Measurements from ENCODE around the gene KCNK3.

The KCNK3 gene

DNA sequence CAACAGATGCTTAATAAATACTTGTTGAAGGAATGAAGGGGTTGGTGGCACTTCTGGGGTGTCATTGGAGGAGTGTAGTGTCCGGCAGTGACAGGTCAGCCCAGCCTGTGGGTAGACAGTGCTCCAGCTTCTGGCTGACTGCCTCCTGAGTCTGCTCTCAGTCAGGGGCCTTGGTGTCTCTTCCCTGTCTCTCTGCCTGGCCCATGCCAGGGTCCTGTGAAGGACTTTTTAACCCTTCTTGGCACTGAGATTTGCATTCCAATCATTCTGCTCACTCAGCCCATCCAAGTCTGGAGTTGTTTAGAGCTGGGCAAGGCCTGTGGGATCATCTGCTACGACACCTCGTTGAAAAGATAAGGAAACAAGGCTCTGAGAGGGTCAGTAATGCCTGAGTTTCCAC, 1.4 kb upstream of the KCNK3 start:
- no peak for DNase-seq (ENCODE audit: low spot score)

DNA sequence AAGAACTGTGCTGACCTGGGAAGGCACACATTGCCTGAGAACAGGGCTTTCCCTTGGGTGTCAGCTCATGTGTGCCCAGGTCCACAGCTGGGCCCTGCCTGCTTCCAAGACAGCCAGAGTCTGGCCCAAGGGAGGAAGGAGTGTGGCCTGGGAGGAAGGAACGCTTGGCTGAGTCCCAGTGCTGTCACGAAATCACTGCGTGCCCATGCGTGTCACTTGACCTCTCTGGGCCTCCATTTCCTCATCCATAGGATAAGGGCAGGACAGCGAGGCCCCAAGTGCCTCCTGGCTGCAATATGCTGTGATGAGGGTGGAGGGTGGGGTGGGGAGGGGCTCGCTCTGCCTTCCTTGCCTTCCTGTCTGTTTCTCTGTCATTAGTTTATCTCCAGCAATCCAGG, 642 bp upstream of the KCNK3 start:
- no peak for DNase-seq (ENCODE audit: low spot score)

DNA sequence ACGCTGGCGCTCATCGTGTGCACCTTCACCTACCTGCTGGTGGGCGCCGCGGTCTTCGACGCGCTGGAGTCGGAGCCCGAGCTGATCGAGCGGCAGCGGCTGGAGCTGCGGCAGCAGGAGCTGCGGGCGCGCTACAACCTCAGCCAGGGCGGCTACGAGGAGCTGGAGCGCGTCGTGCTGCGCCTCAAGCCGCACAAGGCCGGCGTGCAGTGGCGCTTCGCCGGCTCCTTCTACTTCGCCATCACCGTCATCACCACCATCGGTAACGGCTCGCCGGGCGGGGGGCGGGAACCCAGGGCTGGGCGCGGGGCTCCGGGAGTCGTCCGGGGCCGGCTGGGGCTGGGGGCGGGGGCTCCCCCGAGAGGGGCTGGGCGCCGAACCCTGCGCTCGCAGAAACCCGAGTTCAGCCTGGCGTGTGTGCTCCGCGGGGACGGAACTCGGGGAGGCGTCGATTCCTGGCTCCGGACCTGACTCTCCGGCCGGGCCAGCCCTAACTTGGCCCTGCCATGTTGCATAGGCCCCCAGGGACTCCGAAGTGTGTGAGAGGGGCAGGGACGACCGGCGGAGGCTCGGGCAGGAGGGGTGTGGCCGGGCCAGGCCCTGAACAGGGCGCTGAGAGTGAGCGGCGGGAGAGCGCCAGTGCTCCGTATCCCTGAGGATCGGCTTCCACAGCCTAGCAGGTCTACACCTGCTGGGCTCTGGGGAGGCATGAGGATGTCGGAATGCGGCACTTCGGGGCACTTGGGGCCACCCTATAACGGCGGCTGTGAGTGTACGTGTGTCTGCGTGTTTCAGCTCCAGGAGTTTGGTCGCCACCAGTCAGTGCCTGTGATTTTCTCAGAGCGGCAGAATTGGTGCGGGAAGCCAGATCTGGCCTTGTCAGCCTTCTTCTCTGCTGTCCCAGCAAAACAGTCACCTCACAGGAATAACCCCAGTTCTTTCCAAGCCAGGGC, 651 bp downstream of the KCNK3 start:
- DNase-seq (ENCODE audit: low spot score), result no peak

DNA sequence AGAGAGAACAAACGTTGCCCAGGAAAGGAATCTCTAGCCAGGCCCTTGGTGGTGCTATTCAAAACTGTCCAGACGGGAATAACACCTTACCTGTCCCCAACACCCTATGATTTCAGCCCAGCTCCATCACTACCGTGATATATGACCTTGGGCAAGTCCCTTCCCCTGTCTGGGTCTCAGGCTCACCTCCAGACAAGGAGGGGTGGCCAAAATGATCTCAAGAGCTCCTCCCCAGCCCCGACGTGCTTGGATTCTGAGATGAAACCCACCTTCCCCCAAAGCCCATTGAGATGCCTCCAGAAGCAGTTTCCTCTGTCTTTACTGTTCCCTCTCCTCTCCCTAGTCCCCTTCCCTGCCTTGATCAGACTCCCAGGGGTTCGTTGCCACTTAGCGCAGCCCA, 1.5 kb downstream of the KCNK3 start:
- no peak for DNase-seq (ENCODE audit: low spot score)

DNA sequence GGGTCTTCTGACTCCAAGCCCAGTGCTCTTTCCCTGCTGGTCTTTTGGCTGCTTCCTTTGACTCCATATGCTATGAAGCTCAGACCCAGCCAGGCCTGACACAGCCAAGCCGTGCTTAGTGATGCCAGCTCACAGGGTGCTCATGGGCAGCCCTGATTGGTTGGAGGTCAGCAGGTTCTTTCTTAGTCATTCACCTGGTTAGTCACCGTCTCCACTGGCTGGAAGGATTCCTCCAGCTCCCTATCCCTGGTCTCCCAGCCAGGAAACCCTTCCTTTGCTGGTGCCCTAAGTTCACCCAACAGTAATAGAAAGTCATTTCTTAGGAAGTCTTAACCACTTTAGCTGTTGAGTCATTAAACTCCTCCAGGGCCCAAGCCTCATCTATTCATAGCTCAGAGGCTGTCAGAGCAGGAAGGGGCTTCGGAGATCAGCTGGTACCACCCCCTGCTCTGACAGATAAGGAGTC, 3.9 kb downstream of the KCNK3 start:
- peak; percentile 17 for DNase-seq (ENCODE audit: low spot score)

DNA sequence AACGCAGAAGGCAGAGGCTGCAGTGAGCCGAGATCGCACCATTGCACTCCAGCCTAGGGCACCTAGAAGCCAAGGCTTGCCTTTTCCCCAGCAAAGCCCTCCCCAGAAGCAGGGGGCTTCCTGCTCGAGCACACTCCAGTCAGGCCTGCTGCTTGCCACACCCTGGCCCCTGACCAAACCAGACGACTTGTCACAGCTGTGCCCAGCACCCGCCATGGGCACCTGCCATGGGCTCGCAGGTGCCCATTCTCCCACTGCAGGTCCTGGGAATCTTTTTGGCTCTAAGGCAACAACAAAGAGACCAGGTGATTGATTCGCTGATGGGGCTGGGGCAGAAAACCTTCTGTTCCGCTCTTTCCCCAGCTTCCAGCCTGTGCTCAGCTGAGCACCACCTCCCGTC, 4.9 kb downstream of the KCNK3 start:
- DNase-seq (ENCODE audit: low spot score), result no peak

DNA sequence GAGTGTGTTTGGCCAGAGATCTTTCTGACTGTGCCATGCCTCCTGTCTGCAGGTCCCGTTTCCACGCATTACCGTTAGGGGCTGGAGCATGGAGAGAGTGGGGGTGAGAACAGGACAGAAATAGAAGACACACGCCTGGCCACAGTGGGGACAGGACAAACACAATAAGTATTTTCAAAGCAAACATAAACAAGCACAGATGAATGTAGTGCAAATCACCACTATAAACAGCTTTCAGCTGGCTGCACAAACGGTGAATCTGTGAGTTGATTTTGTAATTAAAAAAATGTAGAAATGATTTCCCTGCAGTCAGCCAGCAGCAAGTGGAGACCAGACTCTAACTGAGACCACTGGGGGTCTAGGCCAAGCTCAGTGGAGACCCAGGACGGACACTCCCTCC, 6.8 kb downstream of the KCNK3 start:
- DNase-seq (ENCODE audit: low spot score), result no peak

DNA sequence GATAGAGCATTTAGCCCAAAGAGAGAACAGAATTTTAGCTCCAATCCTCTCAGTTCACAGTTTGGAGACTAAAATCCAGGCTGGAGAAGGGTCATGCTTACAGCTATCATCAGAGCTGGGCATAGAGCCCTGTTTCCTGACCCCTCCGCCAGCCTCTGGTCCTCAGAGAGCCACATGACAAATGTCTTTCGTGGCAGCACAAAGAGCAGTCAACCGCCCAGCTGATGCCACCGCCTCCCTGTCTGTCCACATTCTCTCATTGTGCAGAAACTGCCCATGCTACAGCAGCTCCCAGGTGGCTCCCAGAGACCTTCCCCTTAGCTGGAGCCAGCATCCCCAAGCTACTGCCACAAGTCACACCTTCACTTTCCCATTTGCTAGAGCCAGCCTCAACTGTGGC, 7.6 kb downstream of the KCNK3 start:
- no peak for DNase-seq (ENCODE audit: low spot score)

DNA sequence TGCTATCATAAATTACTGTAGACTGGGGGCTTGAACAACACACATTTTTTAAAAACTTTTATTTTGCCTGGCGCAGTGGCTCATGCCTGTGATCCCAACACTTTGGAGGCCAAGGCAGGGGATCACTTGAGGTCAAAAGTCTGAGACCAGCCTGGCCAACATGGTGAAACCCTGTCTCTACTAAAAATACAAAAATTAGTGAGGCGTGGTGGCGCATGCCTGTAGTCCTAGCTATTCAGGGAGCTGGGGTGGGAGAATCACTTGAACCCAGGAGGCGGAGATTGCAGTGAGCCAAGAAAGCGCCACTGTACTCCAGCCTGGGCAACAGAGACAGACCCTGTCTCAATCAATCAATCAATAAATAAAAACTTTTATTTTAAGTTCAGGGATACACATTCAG, 9.1 kb downstream of the KCNK3 start:
- DNase-seq (ENCODE audit: low spot score), result no peak

DNA sequence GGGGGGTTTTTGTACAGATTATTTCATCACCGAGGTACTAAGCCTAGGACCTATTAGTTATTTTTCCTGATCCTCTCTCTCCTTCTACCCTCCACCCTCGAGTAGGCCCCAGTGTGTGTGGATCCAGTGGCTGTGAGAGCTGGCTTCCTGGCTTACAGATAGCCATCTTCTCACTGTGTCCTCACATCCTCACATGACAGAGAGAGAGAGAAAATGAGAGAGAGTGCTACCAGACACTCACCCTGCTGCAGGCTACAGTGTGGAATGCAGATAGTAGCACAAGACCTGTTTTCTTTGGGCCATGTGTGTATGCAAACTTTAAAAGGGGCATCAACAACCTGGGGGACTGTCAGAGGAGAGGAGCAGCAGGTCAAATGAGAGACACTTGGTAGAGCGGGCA, 9.5 kb downstream of the KCNK3 start:
- no peak for DNase-seq (ENCODE audit: low spot score)

DNA sequence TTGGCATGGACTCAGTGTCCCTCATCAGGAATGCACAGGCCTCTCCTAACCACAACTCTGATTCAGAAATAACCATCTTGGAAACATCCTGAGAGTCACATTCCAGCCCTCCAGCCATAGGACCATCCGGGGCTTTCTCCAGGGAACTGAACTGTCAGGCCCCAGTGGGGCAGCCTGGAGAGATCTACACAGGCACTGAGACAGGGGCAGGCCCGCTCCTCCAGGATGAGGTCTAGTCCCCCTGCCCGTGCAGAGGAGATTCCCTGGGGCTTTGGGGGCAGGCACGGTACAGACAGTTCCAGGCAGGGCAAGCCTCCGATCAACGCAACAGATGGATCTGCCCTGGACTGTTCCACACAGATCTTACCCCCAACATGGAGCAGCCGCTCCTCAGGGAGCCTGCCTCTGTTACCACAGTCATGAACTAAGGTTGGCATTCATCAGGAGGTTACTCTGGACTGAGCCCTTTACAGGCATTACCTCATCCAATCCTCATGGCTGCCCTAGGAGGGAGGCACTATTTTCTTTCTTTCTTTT, 12.0 kb downstream of the KCNK3 start:
- DNase-seq (ENCODE audit: low spot score), result no peak

DNA sequence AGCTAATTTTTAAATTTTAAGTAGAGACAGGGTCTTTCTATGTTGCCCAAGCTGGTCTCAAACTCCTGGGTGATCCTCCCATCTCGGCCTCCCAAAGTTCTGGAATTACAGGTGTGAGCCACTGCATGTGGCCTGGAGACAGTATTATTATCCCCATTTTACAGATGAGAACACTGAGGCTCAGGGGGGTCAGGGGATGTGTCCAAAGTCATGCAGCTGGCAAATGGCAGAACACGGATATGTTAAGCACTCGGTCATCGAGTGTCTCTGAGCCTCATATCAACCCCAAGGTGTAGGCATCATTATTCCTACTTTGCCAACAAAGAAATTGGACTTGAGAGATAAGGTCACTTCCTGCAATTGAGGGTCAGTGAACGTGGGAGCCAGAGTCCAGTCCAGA, 12.6 kb downstream of the KCNK3 start:
- DNase-seq (ENCODE audit: low spot score), result no peak

DNA sequence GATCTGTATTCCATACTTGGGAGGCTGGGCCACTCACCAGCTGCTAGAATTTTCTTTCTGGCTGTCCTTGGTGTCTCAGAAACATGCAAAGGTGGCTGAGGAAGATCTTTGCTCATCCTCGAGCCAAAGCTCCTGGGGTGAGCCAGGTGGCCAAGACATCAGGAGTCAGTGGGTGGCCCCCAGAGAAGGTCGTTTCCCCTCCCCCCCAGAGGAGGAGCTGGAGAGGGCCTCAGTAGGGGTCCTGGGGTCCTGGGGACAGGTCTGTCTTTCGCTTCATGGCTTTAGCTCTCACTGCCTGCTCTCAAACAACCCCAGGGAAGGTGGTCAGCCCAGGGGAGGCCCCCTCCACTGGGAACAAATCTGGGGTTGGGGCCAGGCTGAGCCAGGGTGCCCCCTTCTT, 13.6 kb downstream of the KCNK3 start:
- no peak for DNase-seq (ENCODE audit: low spot score)

DNA sequence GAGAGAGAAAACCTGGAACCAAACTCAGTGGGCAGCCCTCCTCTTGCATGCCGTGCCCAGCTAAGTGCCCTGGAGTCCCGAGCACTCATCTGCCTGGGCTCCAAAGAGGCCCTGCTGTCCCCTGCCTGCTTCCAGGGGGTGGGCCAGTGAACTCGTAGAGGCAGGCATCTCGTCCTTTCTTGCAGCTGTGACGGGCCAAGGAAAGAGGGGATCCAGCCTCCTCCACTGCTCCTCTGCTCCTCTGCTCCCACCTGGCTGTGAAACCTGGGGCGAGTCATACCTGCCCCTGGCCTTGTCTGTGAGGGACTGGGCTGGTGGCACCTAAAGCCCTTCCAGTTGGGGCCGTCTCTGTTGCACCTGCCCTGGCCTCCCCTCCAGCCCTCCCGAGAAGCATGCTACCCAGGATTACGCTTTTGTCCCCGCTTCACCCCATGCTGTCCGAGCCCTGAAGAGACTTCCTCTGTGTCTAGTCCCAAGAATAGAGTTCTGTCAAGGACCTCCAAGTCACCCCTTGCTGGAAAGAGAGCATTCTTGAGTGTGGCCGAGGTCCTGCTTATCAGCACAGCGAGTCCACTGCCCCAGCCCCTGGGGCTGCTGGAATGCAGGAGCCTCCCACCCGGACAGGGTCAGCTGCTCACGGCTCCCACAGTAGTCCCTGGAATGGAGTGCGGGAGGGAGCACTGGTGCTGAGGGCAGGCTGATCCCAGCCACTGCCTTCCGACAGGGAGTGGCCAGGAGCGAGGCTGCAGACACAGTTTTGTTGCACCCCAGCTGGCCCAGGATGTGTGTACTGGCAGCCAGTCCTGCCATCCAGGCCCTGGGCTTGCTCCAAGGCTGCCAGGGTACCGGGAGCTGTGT, 14.3 kb downstream of the KCNK3 start:
- DNase-seq (ENCODE audit: low spot score), result no peak

DNA sequence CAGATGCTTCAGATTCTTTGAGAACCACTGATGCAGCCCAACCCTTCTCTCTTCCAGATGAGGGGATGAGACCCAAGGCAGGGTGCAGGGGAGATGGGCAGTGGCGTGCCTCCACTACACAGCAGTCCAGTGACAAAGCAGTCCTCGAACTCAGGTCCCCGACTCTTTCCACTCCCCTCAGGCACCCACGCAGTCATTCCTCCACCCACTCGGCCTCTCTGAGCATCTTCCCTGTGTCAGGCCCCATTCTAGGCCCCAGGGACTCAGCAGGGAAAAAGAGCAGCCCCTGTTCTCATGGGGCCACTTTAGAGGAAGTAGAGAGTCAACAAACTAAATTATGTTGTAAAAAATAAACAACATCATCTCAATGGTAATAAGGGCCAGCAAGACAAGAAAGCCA, 15.2 kb downstream of the KCNK3 start:
- DNase-seq (ENCODE audit: low spot score), result no peak

DNA sequence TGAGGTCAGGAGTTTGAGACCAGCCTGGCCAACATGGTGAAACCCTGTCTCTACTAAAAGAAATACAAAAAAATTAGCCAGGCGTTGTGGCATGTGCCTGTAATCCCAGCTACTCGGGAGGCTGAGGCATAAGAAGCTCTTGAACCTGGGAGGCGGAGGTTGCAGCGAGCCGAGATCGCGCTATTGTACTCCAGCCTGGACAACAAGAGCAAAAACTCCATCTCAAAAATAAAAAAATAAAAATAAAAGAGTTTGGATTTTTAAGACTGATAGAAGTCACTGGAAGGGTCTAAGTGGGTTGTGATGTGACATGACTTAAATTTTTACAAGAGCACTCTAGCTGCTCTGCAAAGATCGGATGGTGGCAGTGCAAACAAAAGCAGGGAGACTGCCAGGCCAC, 15.9 kb downstream of the KCNK3 start:
- no peak for DNase-seq (ENCODE audit: low spot score)

DNA sequence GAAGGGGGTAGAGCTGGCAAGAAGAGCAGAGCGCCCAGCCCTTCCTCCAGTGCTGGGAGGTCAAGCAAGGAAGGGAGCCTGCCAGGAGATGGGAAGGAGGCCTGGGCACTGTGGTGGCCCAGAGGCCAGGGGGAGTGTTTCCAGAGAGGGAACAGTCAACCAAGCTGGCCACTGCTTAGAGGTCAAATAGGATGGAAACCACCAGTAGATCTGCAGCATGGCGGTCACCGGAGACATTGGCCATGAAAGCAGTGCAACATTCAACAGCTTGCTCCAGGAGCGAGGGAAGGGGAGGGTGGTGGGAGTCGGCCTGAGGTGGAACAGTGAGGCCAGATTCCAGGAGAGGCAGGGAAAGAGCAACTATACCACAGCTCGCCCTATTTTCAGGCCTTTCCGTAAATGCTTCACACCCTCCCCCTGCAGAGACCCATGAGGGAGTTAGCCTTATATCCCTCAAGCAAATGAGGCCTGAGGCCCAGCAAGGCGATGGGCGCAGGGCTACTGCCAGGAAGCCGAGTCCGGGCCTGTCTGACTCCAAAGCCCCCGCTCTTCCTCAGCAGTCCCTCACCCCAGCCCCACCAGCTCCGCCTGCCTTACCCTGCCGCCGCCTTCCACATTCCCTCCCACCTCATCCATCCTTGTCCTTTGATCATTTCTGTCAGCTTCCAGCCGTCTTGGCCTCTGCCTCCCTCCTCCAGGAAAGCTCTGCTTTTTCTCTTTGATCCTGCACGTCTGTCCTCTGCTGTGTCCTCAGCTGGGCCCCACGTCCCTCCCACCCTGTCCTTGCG, 17.0 kb downstream of the KCNK3 start:
- DNase-seq (ENCODE audit: low spot score), result no peak

DNA sequence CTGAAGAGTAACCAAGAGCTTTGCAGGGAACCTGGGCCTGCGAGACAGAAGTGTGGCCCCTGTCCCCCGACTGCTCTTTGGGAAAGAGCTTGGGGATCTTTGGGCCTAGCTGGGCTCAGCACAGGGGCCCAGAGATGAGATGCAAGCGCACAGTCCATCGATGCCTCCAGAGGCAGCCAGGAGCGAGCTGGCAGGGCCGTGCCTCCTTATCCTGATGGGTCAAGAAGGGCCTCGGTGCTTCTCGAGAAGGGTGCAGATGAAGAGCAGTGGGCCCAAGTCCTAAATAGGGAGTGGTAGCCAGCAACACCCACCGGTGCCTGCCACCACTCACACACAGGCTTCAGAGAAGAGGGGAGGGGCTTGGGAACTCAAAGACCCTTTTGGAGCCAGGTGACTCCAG, 17.6 kb downstream of the KCNK3 start:
- DNase-seq (ENCODE audit: low spot score), result no peak

DNA sequence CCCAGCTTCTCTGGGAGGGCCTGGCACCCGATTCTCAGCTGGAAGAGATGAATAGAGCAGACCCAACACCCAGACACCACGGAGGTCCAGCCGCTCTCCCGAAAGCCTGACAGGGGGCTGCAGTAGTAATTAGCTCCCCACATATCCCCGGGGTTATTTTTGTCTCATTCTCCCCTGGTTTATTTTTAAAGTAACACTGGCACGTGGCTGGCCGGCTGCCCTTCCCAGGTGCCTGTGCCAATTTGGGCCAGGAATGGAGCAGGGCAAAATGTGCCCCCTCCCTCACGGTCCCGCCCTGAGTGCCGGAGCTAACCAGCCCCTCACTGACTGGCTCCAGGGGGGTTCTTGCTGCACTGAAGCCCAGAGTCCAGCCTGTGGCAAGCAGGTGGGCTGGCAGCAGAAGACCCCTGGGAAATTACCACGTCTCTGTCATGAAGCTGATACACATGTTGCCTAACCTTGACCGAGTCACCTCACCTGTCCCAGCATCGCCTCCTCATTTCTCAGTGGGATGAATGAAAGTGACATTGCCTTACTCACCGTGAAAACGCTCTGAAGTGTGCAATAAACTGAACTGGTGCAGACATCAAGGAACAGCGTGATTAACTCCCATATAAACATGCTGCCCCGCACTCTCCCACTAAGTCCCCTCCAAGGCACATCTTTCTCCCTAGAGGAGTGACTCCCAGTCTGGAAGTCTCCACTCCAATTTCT, 18.4 kb downstream of the KCNK3 start:
- no peak for DNase-seq (ENCODE audit: low spot score)

DNA sequence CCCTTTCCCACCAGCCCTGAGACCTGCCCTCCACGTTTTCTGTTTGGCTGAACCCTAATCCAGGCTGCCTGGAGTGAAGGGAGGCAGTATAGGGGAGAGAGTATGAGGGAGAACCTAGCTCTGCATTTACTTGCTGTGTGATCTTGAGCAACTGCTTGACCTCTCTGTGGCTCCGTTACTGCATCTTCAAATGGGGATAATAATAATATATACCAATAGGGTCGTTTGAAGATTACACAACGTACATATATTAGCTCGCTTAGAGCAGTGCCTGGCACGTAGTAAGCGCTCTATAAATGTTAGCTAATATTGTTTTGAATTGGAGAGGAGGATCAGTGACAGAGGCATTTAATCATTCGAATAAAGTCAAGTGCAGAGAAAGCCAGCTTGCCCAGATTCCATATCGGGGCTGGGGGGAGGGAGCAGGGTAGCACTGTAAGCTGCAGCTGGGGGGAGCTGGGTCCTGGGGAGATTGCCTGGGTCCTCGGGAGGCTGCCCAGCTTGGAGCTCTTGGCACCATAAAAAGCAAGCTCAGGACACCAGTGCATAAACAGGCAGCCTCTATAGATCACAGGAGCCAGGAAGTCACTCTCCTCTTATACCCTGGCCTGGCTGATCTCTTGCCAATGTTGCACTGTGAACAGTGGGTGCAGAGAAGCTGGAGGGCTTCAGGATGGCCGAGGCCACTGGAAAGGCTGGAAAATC, 19.1 kb downstream of the KCNK3 start:
- no peak for DNase-seq (ENCODE audit: low spot score)
